Measurements from ENCODE around the gene MIPEP.

The MIPEP gene

GRCh38 chr13:23692816-23693215 is 196.4 kb downstream of the MIPEP start:
- no peak for DNase-seq (ENCODE audit: low read depth)
- no peak for TF ChIP-seq CTCF (IDR thresholded peaks at IDR 0.05; ENCODE audit: control insufficient read depth, extremely low read depth, insufficient read depth)

GRCh38 chr13:23690668-23691067 is 198.5 kb downstream of the MIPEP start:
- TF ChIP-seq CTCF (IDR thresholded peaks at IDR 0.05; ENCODE audit: control insufficient read depth, extremely low read depth, insufficient read depth) = no peak
- H3K4me3 ChIP-seq (ENCODE audit: low read depth, low read length) = no peak overlapping the region
- no peak for DNase-seq (ENCODE audit: low read depth)

More at GRCh38 chr13:23692816-23693215, 196.4 kb downstream of the MIPEP start:
- no peak overlapping the region for H3K4me3 ChIP-seq (ENCODE audit: low read depth, low read length)

GRCh38 chr13:23688336-23688735 is 200.9 kb downstream of the MIPEP start:
- no peak for TF ChIP-seq CTCF (IDR thresholded peaks at IDR 0.05; ENCODE audit: control insufficient read depth, extremely low read depth, insufficient read depth)
- no peak for DNase-seq (ENCODE audit: low read depth)
- H3K4me3 ChIP-seq (ENCODE audit: low read depth, low read length) = no peak overlapping the region

GRCh38 chr13:23687614-23688013 is 201.6 kb downstream of the MIPEP start:
- H3K4me3 ChIP-seq (ENCODE audit: low read depth, low read length) = no peak overlapping the region
- no peak for DNase-seq (ENCODE audit: low read depth)
- TF ChIP-seq CTCF (IDR thresholded peaks at IDR 0.05; ENCODE audit: control insufficient read depth, extremely low read depth, insufficient read depth) = no peak

- no peak for DNase-seq (ENCODE audit: low read depth)
- no peak overlapping the region for H3K4me3 ChIP-seq (ENCODE audit: low read depth, low read length)
- TF ChIP-seq CTCF (IDR thresholded peaks at IDR 0.05; ENCODE audit: control insufficient read depth, extremely low read depth, insufficient read depth) = no peak
Measured at GRCh38 chr13:23686948-23687347, 202.3 kb downstream of the MIPEP start.

GRCh38 chr13:23685416-23685815 is 203.8 kb downstream of the MIPEP start:
- no peak for TF ChIP-seq CTCF (IDR thresholded peaks at IDR 0.05; ENCODE audit: control insufficient read depth, extremely low read depth, insufficient read depth)
- no peak overlapping the region for H3K4me3 ChIP-seq (ENCODE audit: low read depth, low read length)
- no peak for DNase-seq (ENCODE audit: low read depth)

GRCh38 chr13:23684647-23685046 is 204.6 kb downstream of the MIPEP start:
- TF ChIP-seq CTCF (IDR thresholded peaks at IDR 0.05; ENCODE audit: control insufficient read depth, extremely low read depth, insufficient read depth) = no peak
- no peak for DNase-seq (ENCODE audit: low read depth)
- no peak overlapping the region for H3K4me3 ChIP-seq (ENCODE audit: low read depth, low read length)

Measured in LNCaP clone FGC (cell line).